HepG2 (cell line): ENCODE measurements around the gene P2RX2. TPM values are rescaled to one million over a fixed set of nuclear protein-coding genes. Genes with fewer than 3 reads are reported as not detected.

Experiments used
- ATAC-seq: fragments of 200-7000 bp; cut with Tn5 transposase; 3 replicates; pipeline ENCODE4 v1.9.1; 2020; ENCODE audit warnings: mild to moderate bottlenecking, moderate library complexity
- BruUV-seq: library from RNA; stranded (reverse); fragments of 400-500 nt; replicated peaks from 2 replicates; lab custom pipeline; 2021; lab: Mats Ljungman, UMichigan
- CTCF ChIA-PET: fragments of 300-600 bp; formaldehyde crosslinking; extraction: SDS; loops from one replicate; lab custom pipeline; 2021; ENCODE audit warnings: low total read pairs, inconsistent platforms, low intra/inter-chr PET ratio; lab: Yijun Ruan, JAX
- POLR2A ChIA-PET: fragments of 350-600 bp; sonication (Branson Sonifier 250); formaldehyde crosslinking; loops from one replicate; lab custom pipeline; 2020; ENCODE audit warnings: antibody characterized with exemption, inconsistent platforms; lab: Yijun Ruan, JAX
- DNase-seq: peaks from one replicate; pipeline ENCODE4 v3.0.0-alpha.2; 2015; ENCODE audit warnings: low spot score
- FAIRE-seq: peaks from 3 replicates; lab custom pipeline; 2011; peaks lifted over from hg19 to GRCh38; lab: Jason Lieb, UNC
- H2AFZ ChIP-seq: one replicate; pipeline ENCODE4 v1.6.1; 2011; ENCODE audit warnings: low read length, inconsistent platforms
- H3K27ac ChIP-seq: fragments of 300-600 bp; 3 replicates; pipeline ENCODE4 v1.8.0; 2011; ENCODE audit warnings: mixed run types, mild to moderate bottlenecking, mixed read lengths, low read length, inconsistent platforms; ENCODE audit not compliant: insufficient read depth; ENCODE audit errors: extremely low read length
- H3K27me3 ChIP-seq, 2 experiments: fragments of 200-600 bp in 1 of 2; 2 replicates in 1 of 2; 3 replicates in 1 of 2; pipeline versions ENCODE4 v1.6.0 to v1.8.0; 2011; ENCODE audit warnings: low read length in 2 of 2, mild to moderate bottlenecking in 2 of 2, moderate library complexity in 2 of 2, inconsistent platforms in 1 of 2; ENCODE audit not compliant: insufficient read depth in 2 of 2, control insufficient read depth in 1 of 2
- H3K36me3 ChIP-seq, 2 experiments: fragments of 200-600 bp in 1 of 2; replicated peaks in 1 of 2; 2 replicates in 1 of 2; 3 replicates in 1 of 2; pipeline versions ENCODE4 v1.5.1 to v1.8.0; 2011; ENCODE audit warnings: low read length in 2 of 2, inconsistent platforms in 1 of 2; ENCODE audit not compliant: insufficient read depth in 2 of 2, control insufficient read depth in 1 of 2
- H3K4me1 ChIP-seq: 2 replicates; pipeline ENCODE4 v1.5.1; 2012; ENCODE audit warnings: low read length, inconsistent platforms; ENCODE audit not compliant: insufficient read depth
- H3K4me2 ChIP-seq: 2 replicates; pipeline ENCODE4 v1.6.0; 2011; ENCODE audit warnings: low read depth, low read length, inconsistent platforms
- H3K4me3 ChIP-seq, 3 experiments: fragments of 200-600 bp in 1 of 3; sonication (generic), shearing (Covaris generic) in 1 of 3; replicated peaks in 1 of 3; 2 replicates each; pipeline ENCODE4 v1.5.1; 2011 to 2016; ENCODE audit warnings: low read length in 3 of 3, inconsistent platforms in 2 of 3, low read depth in 2 of 3, mild to moderate bottlenecking in 2 of 3, control low read depth in 1 of 3, mixed read lengths in 1 of 3; ENCODE audit not compliant: insufficient read depth in 1 of 3
- H3K79me2 ChIP-seq: one replicate; pipeline ENCODE4 v1.6.1; 2011; ENCODE audit warnings: low read length, inconsistent platforms; ENCODE audit not compliant: insufficient read depth
- H3K9ac ChIP-seq: 2 replicates; pipeline ENCODE4 v1.6.0; 2011; ENCODE audit warnings: mild to moderate bottlenecking, low read depth, low read length, inconsistent platforms; ENCODE audit not compliant: insufficient read depth
- H3K9me3 ChIP-seq: 2 replicates; pipeline ENCODE4 v1.5.1; 2012; ENCODE audit warnings: mild to moderate bottlenecking, low read length
- H4K20me1 ChIP-seq: 2 replicates; pipeline ENCODE4 v1.6.0; 2011; ENCODE audit warnings: inconsistent platforms, mild to moderate bottlenecking, low read length, moderate library complexity; ENCODE audit not compliant: insufficient read depth
- AHR ChIP-seq: IDR thresholded peaks from 2 replicates; pipeline ENCODE4 v1.6.1; 2018; ENCODE audit warnings: missing genetic modification reagents, missing compliant biosample characterization
- ATAD3A ChIP-seq: sonication (generic); formaldehyde crosslinking; IDR thresholded peaks from 2 replicates; pipeline ENCODE4 v1.4.0; 2020; ENCODE audit warnings: missing genetic modification reagents
- ATF7 ChIP-seq, 2 experiments: fragments of 450-650 bp in 1 of 2; sonication (generic) in 1 of 2; formaldehyde crosslinking in 1 of 2; IDR thresholded peaks; 2 replicates each; pipeline versions ENCODE4 v1.4.0 to v1.6.1; 2016 to 2020; ENCODE audit warnings: antibody characterized with exemption in 1 of 2, mild to moderate bottlenecking in 1 of 2, missing genetic modification reagents in 1 of 2
- ATRX ChIP-seq: sonication (generic); formaldehyde crosslinking; IDR thresholded peaks from 2 replicates; pipeline ENCODE4 v1.4.0; 2020; ENCODE audit warnings: missing genetic modification reagents, borderline replicate concordance
- CEBPB ChIP-seq: IDR thresholded peaks from 2 replicates; pipeline ENCODE4 v1.6.1; 2011; ENCODE audit warnings: low read depth, low read length, improper control_type of control experiment, borderline replicate concordance
- CTCF ChIP-seq: sonication (generic); formaldehyde crosslinking; IDR thresholded peaks from 2 replicates; pipeline ENCODE4 v1.5.0; 2020; ENCODE audit warnings: mild to moderate bottlenecking, missing genetic modification reagents, moderate library complexity
- HIVEP1 ChIP-seq: sonication (generic); formaldehyde crosslinking; IDR thresholded peaks from 2 replicates; pipeline ENCODE4 v1.4.0; 2020; ENCODE audit warnings: mild to moderate bottlenecking, missing genetic modification reagents
- KMT2A ChIP-seq: sonication (generic); formaldehyde crosslinking; IDR thresholded peaks from 2 replicates; pipeline ENCODE4 v1.4.0; 2020; ENCODE audit warnings: missing genetic modification reagents
- MEF2D ChIP-seq: sonication (generic); formaldehyde crosslinking; IDR thresholded peaks from 2 replicates; pipeline ENCODE4 v1.5.1; 2020; ENCODE audit warnings: mild to moderate bottlenecking, missing genetic modification reagents
- NFIB ChIP-seq: sonication (generic); formaldehyde crosslinking; IDR thresholded peaks from 2 replicates; pipeline ENCODE4 v1.9.0; 2021; ENCODE audit warnings: missing genetic modification reagents, mild to moderate bottlenecking, borderline replicate concordance
- REL ChIP-seq: sonication (generic); formaldehyde crosslinking; conservative IDR thresholded peaks from 2 replicates; pipeline ENCODE4 v1.8.0; 2022; ENCODE audit warnings: mild to moderate bottlenecking, missing genetic modification reagents, moderate library complexity
- RFXANK ChIP-seq: IDR thresholded peaks from 2 replicates; pipeline ENCODE4 v1.6.1; 2016
- SMC3 ChIP-seq: IDR thresholded peaks from 2 replicates; pipeline ENCODE4 v1.6.1; 2011; ENCODE audit warnings: low read length, improper control_type of control experiment
- SRF ChIP-seq: IDR thresholded peaks from 2 replicates; pipeline ENCODE4 v1.6.1; 2011; ENCODE audit warnings: mild to moderate bottlenecking, low read depth, low read length, moderate library complexity
- STAG1 ChIP-seq: sonication (generic); formaldehyde crosslinking; IDR thresholded peaks from 2 replicates; pipeline ENCODE4 v1.4.0; 2020; ENCODE audit warnings: missing genetic modification reagents
- TEAD3 ChIP-seq: optimal IDR thresholded peaks from 2 replicates; pipeline ENCODE3; 2016; ENCODE audit warnings: borderline replicate concordance
- ZMYM2 ChIP-seq: sonication (generic); formaldehyde crosslinking; IDR thresholded peaks from 2 replicates; pipeline ENCODE4 v1.8.0; 2022; ENCODE audit warnings: mild to moderate bottlenecking, missing genetic modification reagents
- ZNF24 ChIP-seq: fragments of 450-650 bp; IDR thresholded peaks from 2 replicates; pipeline ENCODE4 v1.6.1; 2017; ENCODE audit warnings: antibody characterized with exemption, mild to moderate bottlenecking
- ZNF292 ChIP-seq: sonication (generic); formaldehyde crosslinking; IDR thresholded peaks from 2 replicates; pipeline ENCODE4 v1.8.1; 2022; ENCODE audit warnings: mild to moderate bottlenecking, low read depth, missing genetic modification reagents, borderline replicate concordance
- ZNF33A ChIP-seq: sonication (generic); formaldehyde crosslinking; IDR thresholded peaks from 2 replicates; pipeline ENCODE4 v1.5.1; 2020; ENCODE audit warnings: missing genetic modification reagents, mild to moderate bottlenecking, moderate library complexity, borderline replicate concordance
- ZNF709 ChIP-seq: sonication (generic); formaldehyde crosslinking; IDR thresholded peaks from 2 replicates; pipeline ENCODE4 v1.5.0; 2020; ENCODE audit warnings: mild to moderate bottlenecking, missing genetic modification reagents
- ZNF746 ChIP-seq: sonication (generic); formaldehyde crosslinking; IDR thresholded peaks from 2 replicates; pipeline ENCODE4 v1.8.0; 2022; ENCODE audit warnings: mild to moderate bottlenecking, missing genetic modification reagents
- whole genome bisulfite sequencing: methylation state at CpG from one replicate; pipeline ENCODE4 v1.1.6; 2017; ENCODE audit warnings: low lambda C conversion rate; 5-methylcytosine and 5-hydroxymethylcytosine counted together
- in situ Hi-C: cut with HindIII; loops from 2 replicates; pipeline ENCODE4 v1.10.0; 2017; ENCODE audit warnings: low pct_unique_long_range_greater_than_20kb; ENCODE audit not compliant: extremely low pct_ligation_motif_present
- intact Hi-C: fragments of 100-400 bp; cut with micrococcal nuclease; formaldehyde crosslinking; loops from one replicate; pipeline ENCODE4 v1.10.0; 2022; ENCODE audit not compliant: unreplicated experiment
- polyA plus RNA-seq, 8 experiments: library from polyadenylated mRNA; depleted of rRNA in 3 of 8; stranded (reverse) in 7 of 8; unstranded in 1 of 8; fragments of >200 nt; fragmentation: Illumina TruSeq in 4 of 8; extraction: Trizol in 4 of 8; gene quantifications; 2 replicates each; pipeline versions ENCODE4 v1.2.1 to v1.2.3, GENCODE V29; 2011 to 2016; ENCODE audit warnings: low read depth in 4 of 8, missing spikeins in 1 of 8, mixed read lengths in 1 of 8; ENCODE audit not compliant: insufficient read depth in 1 of 8
- total RNA-seq, 5 experiments: library from RNA; depleted of rRNA; stranded (reverse); fragments of >200 nt; fragmentation: Illumina TruSeq; extraction: Trizol; gene quantifications; 2 replicates each; pipeline ENCODE4 v1.2.3, GENCODE V29; 2016; ENCODE audit warnings: low read depth in 1 of 5

Gene P2RX2
- total and polyA plus RNA-seq, 2 of the 13 experiments (the other 11 are each of a cell fraction or from before 2014, with no cell fraction given), result not detected

GRCh38 chr12:132637811-132638210 is 19.2 kb downstream of the P2RX2 start (continued):
- no peak for TF ChIP-seq MEF2D
- TF ChIP-seq ATF7 (IDR thresholded peaks at IDR 0.05), result no peak
- TF ChIP-seq ATF7 (CRISPR knock-in tag; IDR thresholded peaks at IDR 0.05), result no peak
- TF ChIP-seq ZNF292 (CRISPR knock-in tag), result no peak

- H3K36me3 ChIP-seq, result peaks cover 43 to 83% of the 10 kb centered on the region in 2 experiments; a peak in 4 of 5 replicates
- in situ Hi-C loops (no loop called here), intact Hi-C loops (no loop called here)
- no peak overlapping the region for H3K4me2 ChIP-seq
- no peak overlapping the region for H3K4me3 ChIP-seq
- no TSS peak for BruUV-seq
- no peaks in the 10 kb centered on the region for H3K79me2 ChIP-seq
- ATAC-seq (peak; percentile 71), DNase-seq (peak; percentile 17), FAIRE-seq (peak; percentile 65)
- H3K4me1 ChIP-seq, result no peaks in the 10 kb centered on the region
- no peaks in the 10 kb centered on the region; the same call in 1 of the 2 replicates for H4K20me1 ChIP-seq
- CTCF ChIA-PET, result interaction anchor here (1.3 kb wide), 1 partner anchor 38 kb away, joined by 4 read pairs; no protein-coding TSS in a partner anchor
- POLR2A ChIA-PET, result no interaction called here
- 87% methylated on average over 22 of the region's 25 CpGs for WGBS
- no peaks in the 10 kb centered on the region for H3K27me3 ChIP-seq
- H3K9ac ChIP-seq, result no peak overlapping the region
- H3K27ac ChIP-seq, result no peak overlapping the region
- H2AFZ ChIP-seq, result no peak overlapping the region
- H3K9me3 ChIP-seq, result no peaks in the 10 kb centered on the region
- peak; percentile 24 for TF ChIP-seq TEAD3 (CRISPR knock-in tag)
- no peak for TF ChIP-seq REL (CRISPR knock-in tag)
- TF ChIP-seq RFXANK (CRISPR knock-in tag), result no peak
- TF ChIP-seq SRF, result no peak
- TF ChIP-seq CTCF, result peak; percentile 79
- TF ChIP-seq ATAD3A (CRISPR knock-in tag), result no peak
- TF ChIP-seq ZNF33A (CRISPR knock-in tag), result no peak
- TF ChIP-seq STAG1 (CRISPR knock-in tag), result peak; percentile 46
- TF ChIP-seq ZNF709 (CRISPR knock-in tag), result no peak
- peak; percentile 46; the same call in 1 of the 2 replicates for TF ChIP-seq SMC3
- TF ChIP-seq ZNF24, result no peak
- no peak for TF ChIP-seq CEBPB
- no peak for TF ChIP-seq ZNF746
- TF ChIP-seq AHR (CRISPR knock-in tag), result 0 out of 2 replicates have a peak, but pooled peaks have one; percentile 50
- no peak for TF ChIP-seq HIVEP1
- TF ChIP-seq NFIB (CRISPR knock-in tag), result no peak
- no peak for TF ChIP-seq ZMYM2 (CRISPR knock-in tag)
- no peak for TF ChIP-seq KMT2A
- TF ChIP-seq ATRX (CRISPR knock-in tag), result no peak
Measured at GRCh38 chr12:132638541-132639408, 20.2 kb downstream of the P2RX2 start.
